ENCODE measurements around the gene KDM8.

DNA sequence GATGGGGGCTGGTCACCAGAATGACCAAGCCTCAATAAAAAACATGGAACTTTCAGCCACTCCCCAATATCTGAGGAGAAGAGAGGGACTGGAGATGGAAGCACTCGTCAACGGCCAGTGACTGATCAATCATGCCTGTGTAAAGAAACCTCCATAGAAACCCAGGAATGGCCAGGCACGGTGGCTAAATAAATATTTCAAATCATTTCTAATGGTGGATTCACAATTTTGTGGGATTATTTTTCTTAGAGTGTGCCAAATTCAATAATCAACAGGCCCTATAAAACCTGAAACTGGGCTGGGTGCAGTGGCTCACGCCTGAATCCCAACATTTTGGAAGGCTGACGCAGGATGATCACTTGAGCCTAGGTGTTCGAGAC lies 48.9 kb downstream of the KDM8 start:
- TF ChIP-seq, protein P1, sequence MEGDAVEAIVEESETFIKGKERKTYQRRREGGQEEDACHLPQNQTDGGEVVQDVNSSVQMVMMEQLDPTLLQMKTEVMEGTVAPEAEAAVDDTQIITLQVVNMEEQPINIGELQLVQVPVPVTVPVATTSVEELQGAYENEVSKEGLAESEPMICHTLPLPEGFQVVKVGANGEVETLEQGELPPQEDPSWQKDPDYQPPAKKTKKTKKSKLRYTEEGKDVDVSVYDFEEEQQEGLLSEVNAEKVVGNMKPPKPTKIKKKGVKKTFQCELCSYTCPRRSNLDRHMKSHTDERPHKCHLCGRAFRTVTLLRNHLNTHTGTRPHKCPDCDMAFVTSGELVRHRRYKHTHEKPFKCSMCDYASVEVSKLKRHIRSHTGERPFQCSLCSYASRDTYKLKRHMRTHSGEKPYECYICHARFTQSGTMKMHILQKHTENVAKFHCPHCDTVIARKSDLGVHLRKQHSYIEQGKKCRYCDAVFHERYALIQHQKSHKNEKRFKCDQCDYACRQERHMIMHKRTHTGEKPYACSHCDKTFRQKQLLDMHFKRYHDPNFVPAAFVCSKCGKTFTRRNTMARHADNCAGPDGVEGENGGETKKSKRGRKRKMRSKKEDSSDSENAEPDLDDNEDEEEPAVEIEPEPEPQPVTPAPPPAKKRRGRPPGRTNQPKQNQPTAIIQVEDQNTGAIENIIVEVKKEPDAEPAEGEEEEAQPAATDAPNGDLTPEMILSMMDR (IDR thresholded peaks at IDR 0.05; ENCODE audit: low read length) = no peak
- no peak for TF ChIP-seq EZH2 (optimal IDR thresholded peaks at IDR 0.05; ENCODE audit: low read depth, low read length)
